ENCODE data around the gene ST6GAL1. TPM values are rescaled to one million over a fixed set of nuclear protein-coding genes. Genes with fewer than 3 reads are reported as not detected.
A peak's percentile ranks its signal among the peaks of the same experiment; 100 is the strongest.
"Not testable (repeated sequence)": the region's sequence is repeated elsewhere in the genome, so short reads cannot be mapped to it uniquely, and the experiment has no call there.

The ST6GAL1 gene
- total RNA-seq, 2 experiments from 2014 or later = 99.1 to 109 TPM

- no peak overlapping the region for H3K4me3 Mint-ChIP-seq
- no peaks in the 10 kb centered on the region for H3K9me3 Mint-ChIP-seq (ENCODE audit: insufficient read depth)
- H3K27me3 Mint-ChIP-seq (ENCODE audit: low read depth) = no peaks in the 10 kb centered on the region
- CTCF ChIA-PET = interaction anchor here (1.6 kb wide), 1 partner anchor 12 kb away, joined by 6 read pairs; no protein-coding TSS in a partner anchor
- H3K36me3 Mint-ChIP-seq (ENCODE audit: low read depth) = peaks cover 60% of the 10 kb centered on the region
- H3K4me1 Mint-ChIP-seq (ENCODE audit: low read depth) = peaks cover 71% of the 10 kb centered on the region
- ATAC-seq = no peak
- peak; percentile 20 for DNase-seq
- H3K27ac Mint-ChIP-seq = peak overlapping the region; percentile 36
- POLR2A ChIA-PET = interaction anchor here (0.6 kb wide), 1 partner anchor 27 kb away, joined by 3 read pairs; no protein-coding TSS in a partner anchor
Measured at GRCh38 chr3:187015903-187016638, 85.7 kb downstream of the ST6GAL1 start.

GRCh38 chr3:187016639-187017345 is 86.5 kb downstream of the ST6GAL1 start:
- Mint-ChIP-seq H3K36me3 (ENCODE audit: low read depth) (peaks cover 59% of the 10 kb centered on the region), H3K4me1 (ENCODE audit: low read depth) (peaks cover 68% of the 10 kb centered on the region), H3K4me3 (no peak overlapping the region), H3K27me3 (ENCODE audit: low read depth) (no peaks in the 10 kb centered on the region), H3K27ac (peak overlapping the region; percentile 36), H3K9me3 (ENCODE audit: insufficient read depth) (no peaks in the 10 kb centered on the region)
- POLR2A ChIA-PET = no interaction called here
- CTCF ChIA-PET = interaction anchor here (1.0 to 1.6 kb wide), 2 partner anchors 10 to 11 kb away, joined by 4 to 6 read pairs; no protein-coding TSS in a partner anchor
- ATAC-seq (no peak), DNase-seq (peak; percentile 20)

DNA sequence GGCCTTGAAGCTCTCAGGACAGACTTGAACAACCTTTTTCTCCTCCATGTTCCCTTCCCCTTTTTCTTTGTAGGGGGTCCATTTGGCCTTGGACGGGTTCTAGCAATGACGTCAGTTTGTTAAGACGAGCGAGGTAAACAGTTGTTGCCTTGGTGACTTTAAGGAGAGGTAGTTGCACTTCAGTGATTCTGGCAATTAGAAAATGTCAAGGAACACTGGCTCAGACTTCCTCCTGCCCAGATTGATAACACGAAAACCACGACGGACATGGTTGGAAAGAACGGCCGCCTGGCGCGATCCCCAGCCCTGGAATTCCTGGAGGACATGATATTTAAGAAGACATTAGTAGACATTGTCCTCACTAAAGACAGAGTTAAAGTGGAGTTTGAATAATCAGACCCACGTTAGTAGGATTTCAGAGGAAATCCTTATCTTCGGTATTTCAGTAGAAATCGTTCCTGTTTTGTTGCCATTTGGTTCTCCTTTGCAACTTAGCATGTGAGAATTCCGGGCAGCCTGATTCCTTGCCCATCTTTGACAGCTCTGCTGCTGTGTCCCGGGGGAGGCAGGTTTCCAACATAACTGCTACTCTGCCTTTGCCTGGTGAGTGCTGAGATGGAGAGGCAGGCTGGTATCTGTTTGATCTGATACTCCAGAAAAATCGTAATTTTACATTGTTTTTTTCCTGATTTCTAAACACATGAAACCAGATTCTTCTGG is 87.3 kb downstream of the ST6GAL1 start:
- Mint-ChIP-seq H3K36me3 (ENCODE audit: low read depth) (peaks cover 62% of the 10 kb centered on the region), H3K4me3 (no peak overlapping the region), H3K27me3 (ENCODE audit: low read depth) (no peaks in the 10 kb centered on the region), H3K4me1 (ENCODE audit: low read depth) (peaks cover 67% of the 10 kb centered on the region), H3K9me3 (ENCODE audit: insufficient read depth) (no peaks in the 10 kb centered on the region), H3K27ac (no peak overlapping the region)
- ChIA-PET POLR2A (no interaction called here), CTCF (interaction anchor here (1.0 to 1.6 kb wide), 3 partner anchors 9 to 168 kb away, joined by 4 to 6 read pairs (median 4); no protein-coding TSS in a partner anchor)
- peak; percentile 10 for DNase-seq
- ATAC-seq = no peak

- POLR2A ChIA-PET = no interaction called here
- H3K27ac Mint-ChIP-seq = peak overlapping the region; percentile 92
- CTCF ChIA-PET = interaction anchor here (0.9 to 1.6 kb wide), 4 partner anchors 8 to 52 kb away, joined by 3 to 5 read pairs (median 3); no protein-coding TSS in a partner anchor
- no peaks in the 10 kb centered on the region for H3K9me3 Mint-ChIP-seq (ENCODE audit: insufficient read depth)
- no peak for ATAC-seq
- H3K36me3 Mint-ChIP-seq (ENCODE audit: low read depth) = peaks cover 51% of the 10 kb centered on the region
- no peak for DNase-seq
- no peak overlapping the region for H3K4me3 Mint-ChIP-seq
- no peaks in the 10 kb centered on the region for H3K27me3 Mint-ChIP-seq (ENCODE audit: low read depth)
- peaks cover 61% of the 10 kb centered on the region for H3K4me1 Mint-ChIP-seq (ENCODE audit: low read depth)
Measured at GRCh38 chr3:187019542-187020072, 89.3 kb downstream of the ST6GAL1 start.

GRCh38 chr3:187020376-187020775 is 90.0 kb downstream of the ST6GAL1 start:
- Mint-ChIP-seq H3K4me1 (ENCODE audit: low read depth) (peaks cover 61% of the 10 kb centered on the region), H3K36me3 (ENCODE audit: low read depth) (peaks cover 49% of the 10 kb centered on the region), H3K27me3 (ENCODE audit: low read depth) (no peaks in the 10 kb centered on the region), H3K9me3 (ENCODE audit: insufficient read depth) (no peaks in the 10 kb centered on the region), H3K27ac (peak overlapping the region; percentile 92), H3K4me3 (peak overlapping the region; percentile 15)
- DNase-seq (peak; percentile 64), ATAC-seq (peak; percentile 65)
- ChIA-PET CTCF (interaction anchor here (0.6 to 1.6 kb wide), 2 partner anchors 18 to 89 kb away, joined by 3 to 5 read pairs; no protein-coding TSS in a partner anchor), POLR2A (interaction anchor here (0.8 to 1.0 kb wide), 2 partner anchors 40 to 237 kb away, joined by 3 read pairs; partner anchors contain the start of gene EIF4A2)

GRCh38 chr3:187021748-187022402 is 91.5 kb downstream of the ST6GAL1 start:
- POLR2A ChIA-PET = interaction anchor here (0.5 to 0.9 kb wide), 2 partner anchors 22 to 63 kb away, joined by 3 read pairs; no protein-coding TSS in a partner anchor
- DNase-seq = no peak
- no peak for ATAC-seq
- Mint-ChIP-seq H3K27ac (peak overlapping the region; percentile 47), H3K4me1 (ENCODE audit: low read depth) (peaks cover 52% of the 10 kb centered on the region), H3K9me3 (ENCODE audit: insufficient read depth) (no peaks in the 10 kb centered on the region), H3K27me3 (ENCODE audit: low read depth) (no peaks in the 10 kb centered on the region), H3K4me3 (no peak overlapping the region), H3K36me3 (ENCODE audit: low read depth) (peaks cover 36% of the 10 kb centered on the region)
- CTCF ChIA-PET = no interaction called here

GRCh38 chr3:187022403-187023029 is 92.2 kb downstream of the ST6GAL1 start:
- POLR2A ChIA-PET = interaction anchor here (0.5 kb wide), 1 partner anchor 22 kb away, joined by 3 read pairs; no protein-coding TSS in a partner anchor
- H3K36me3 Mint-ChIP-seq (ENCODE audit: low read depth) = peaks cover 38% of the 10 kb centered on the region
- no peaks in the 10 kb centered on the region for H3K27me3 Mint-ChIP-seq (ENCODE audit: low read depth)
- H3K9me3 Mint-ChIP-seq (ENCODE audit: insufficient read depth) = no peaks in the 10 kb centered on the region
- DNase-seq (no peak), ATAC-seq (no peak)
- CTCF ChIA-PET = no interaction called here
- H3K4me1 Mint-ChIP-seq (ENCODE audit: low read depth) = peaks cover 55% of the 10 kb centered on the region
- no peak overlapping the region for H3K4me3 Mint-ChIP-seq
- peak overlapping the region; percentile 47 for H3K27ac Mint-ChIP-seq

GRCh38 chr3:187023340-187023739 is 93.0 kb downstream of the ST6GAL1 start:
- CTCF ChIA-PET = not testable (repeated sequence)

DNA sequence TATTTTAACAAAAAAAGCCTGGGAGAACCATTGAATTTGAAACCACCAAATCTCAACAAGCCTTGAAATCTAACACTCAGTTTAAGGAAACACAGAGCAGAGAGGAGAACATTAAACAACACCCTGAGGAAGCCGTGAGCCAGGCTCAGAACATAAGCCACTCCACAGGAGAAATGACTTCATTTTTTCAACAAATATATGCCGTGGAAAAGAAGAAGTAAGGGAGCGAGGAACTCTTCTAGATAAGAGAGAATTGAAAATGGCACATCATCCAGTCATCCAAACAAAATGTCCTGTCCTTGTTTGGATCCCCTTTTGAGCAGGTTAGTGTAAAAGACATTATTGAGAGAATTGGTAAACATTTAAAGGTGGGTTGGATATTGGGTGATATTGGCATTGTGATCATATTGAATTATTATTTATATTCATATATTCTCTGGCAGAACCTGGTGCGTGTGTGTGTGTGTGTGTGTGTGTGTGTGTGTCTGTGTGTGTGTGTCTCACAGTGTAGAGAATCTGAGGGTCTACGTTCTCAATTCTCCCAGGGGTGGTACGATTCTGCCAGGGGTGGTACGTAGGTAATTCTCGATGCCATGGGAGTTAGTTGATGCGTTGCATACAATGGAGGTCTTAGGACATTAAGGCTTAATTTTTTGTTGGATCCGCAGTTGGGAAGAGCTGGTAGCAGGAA is 94.4 kb downstream of the ST6GAL1 start:
- Mint-ChIP-seq H3K4me3 (peak overlapping the region; percentile 79), H3K27me3 (ENCODE audit: low read depth) (no peaks in the 10 kb centered on the region), H3K36me3 (ENCODE audit: low read depth) (peaks cover 45% of the 10 kb centered on the region), H3K9me3 (ENCODE audit: insufficient read depth) (no peaks in the 10 kb centered on the region), H3K4me1 (ENCODE audit: low read depth) (peaks cover 64% of the 10 kb centered on the region), H3K27ac (peak overlapping the region; percentile 90)
- ATAC-seq (no peak), DNase-seq (peak; percentile 24)
- ChIA-PET CTCF (interaction anchor here (4.0 kb wide), 1 partner anchor 115 kb away, joined by 30 read pairs; the partner anchor contains the start of gene RPL39L), POLR2A (interaction anchor here (0.6 to 7.0 kb wide), 11 partner anchors 17 to 240 kb away, joined by 3 to 69 read pairs (median 7); partner anchors contain the start of genes EIF4A2 and RPL39L)

More at GRCh38 chr3:187023340-187023739, 93.0 kb downstream of the ST6GAL1 start:
- Mint-ChIP-seq H3K36me3 (ENCODE audit: low read depth) (peaks cover 38% of the 10 kb centered on the region), H3K4me1 (ENCODE audit: low read depth) (peaks cover 61% of the 10 kb centered on the region)
- H3K9me3 Mint-ChIP-seq (ENCODE audit: insufficient read depth); POLR2A ChIA-PET; H3K4me3 Mint-ChIP-seq; H3K27ac Mint-ChIP-seq; H3K27me3 Mint-ChIP-seq (ENCODE audit: low read depth); ATAC-seq; DNase-seq: not testable (repeated sequence)

GRCh38 chr3:187025254-187025655 is 94.9 kb downstream of the ST6GAL1 start:
- peaks cover 48% of the 10 kb centered on the region for H3K36me3 Mint-ChIP-seq (ENCODE audit: low read depth)
- no peaks in the 10 kb centered on the region for H3K9me3 Mint-ChIP-seq (ENCODE audit: insufficient read depth)
- peak overlapping the region; percentile 90 for H3K27ac Mint-ChIP-seq
- peak overlapping the region; percentile 79 for H3K4me3 Mint-ChIP-seq
- DNase-seq (peak; percentile 64), ATAC-seq (peak; percentile 56)
- H3K4me1 Mint-ChIP-seq (ENCODE audit: low read depth) = peaks cover 62% of the 10 kb centered on the region
- CTCF ChIA-PET = interaction anchor here (0.8 to 4.0 kb wide), 7 partner anchors 20 to 165 kb away, joined by 3 to 30 read pairs (median 7); partner anchors contain the start of genes RPL39L and ST6GAL1
- POLR2A ChIA-PET = interaction anchor here (0.5 to 7.0 kb wide), 16 partner anchors 12 to 1088 kb away, joined by 3 to 69 read pairs (median 5); partner anchors contain the start of genes EIF4A2 and RPL39L
- no peaks in the 10 kb centered on the region for H3K27me3 Mint-ChIP-seq (ENCODE audit: low read depth)
